GM21526 (cell line): ENCODE results near the gene SHC2.
"Not testable (repeated sequence)": the region's sequence is repeated elsewhere in the genome, so short reads cannot be mapped to it uniquely, and the experiment has no call there.

Experiments
- ATAC-seq: cut with Tn5 transposase; IDR thresholded peaks from one replicate; pipeline ENCODE4 v1.9.1; 2021; ENCODE audit warnings: moderate library complexity; ENCODE audit not compliant: unreplicated experiment, low FRiP score

SHC2 gene

DNA sequence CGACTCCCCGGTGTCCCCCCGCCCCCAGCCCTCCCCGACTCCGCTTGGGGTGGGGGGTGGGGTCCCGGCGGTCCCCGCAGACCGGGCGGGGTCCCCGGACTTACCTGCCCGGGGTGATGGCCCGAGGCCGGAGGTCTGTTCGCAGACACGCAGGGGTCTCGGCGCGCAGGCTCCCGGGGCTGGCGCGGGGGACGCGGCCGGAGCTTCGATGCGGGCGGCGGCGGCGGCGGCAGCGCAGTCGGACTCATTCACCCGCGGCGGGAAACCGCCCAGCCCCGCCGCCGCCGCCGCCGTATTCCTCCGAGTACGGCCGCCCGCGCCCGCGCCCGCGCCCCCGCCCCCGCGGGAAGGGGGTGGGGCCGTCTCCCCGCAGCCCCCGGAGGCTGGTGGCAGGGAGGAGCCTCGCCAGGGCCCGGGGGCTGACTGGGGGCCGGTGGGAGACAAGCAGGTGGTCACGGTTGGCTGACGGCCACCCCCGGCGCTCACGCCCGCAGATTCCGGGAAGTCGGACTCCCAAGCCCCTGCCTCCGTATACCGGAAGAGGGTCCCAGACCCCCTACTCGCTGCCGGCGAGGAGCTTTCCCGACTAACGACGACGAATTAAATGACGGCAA is 51.8 kb downstream of the SHC2 start, which contains the start of gene C2CD4C:
Gene C2CD4C (minus strand): TSS at position 246 of the 614 bp plus-strand sequence. CDS start 786 bp downstream, outside the sequence.
- no peak for ATAC-seq

DNA sequence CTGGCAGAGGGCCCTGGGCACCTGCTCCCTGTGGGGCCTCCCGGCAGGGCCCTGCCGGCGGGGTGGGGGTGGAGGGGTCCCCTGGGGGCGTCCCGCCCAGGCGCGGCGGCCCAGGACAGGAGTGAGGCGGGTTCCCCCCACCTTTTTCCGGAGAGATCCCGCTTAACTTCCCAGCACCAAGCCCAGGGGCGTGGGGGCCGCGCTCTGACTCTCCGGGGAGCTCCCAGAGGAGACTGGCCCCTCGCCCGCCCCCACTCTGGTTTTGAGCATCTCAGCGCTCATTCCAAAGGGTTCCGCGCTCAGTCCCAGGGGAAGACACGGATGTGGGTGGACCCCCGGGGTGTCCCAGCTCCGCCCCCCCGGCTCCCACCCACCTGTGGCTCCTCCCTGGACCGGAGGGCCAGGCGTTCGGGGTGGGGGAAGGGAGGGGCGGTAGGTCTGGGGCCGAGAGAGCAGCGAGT is 52.4 kb downstream of the SHC2 start:
- no peak for ATAC-seq

DNA sequence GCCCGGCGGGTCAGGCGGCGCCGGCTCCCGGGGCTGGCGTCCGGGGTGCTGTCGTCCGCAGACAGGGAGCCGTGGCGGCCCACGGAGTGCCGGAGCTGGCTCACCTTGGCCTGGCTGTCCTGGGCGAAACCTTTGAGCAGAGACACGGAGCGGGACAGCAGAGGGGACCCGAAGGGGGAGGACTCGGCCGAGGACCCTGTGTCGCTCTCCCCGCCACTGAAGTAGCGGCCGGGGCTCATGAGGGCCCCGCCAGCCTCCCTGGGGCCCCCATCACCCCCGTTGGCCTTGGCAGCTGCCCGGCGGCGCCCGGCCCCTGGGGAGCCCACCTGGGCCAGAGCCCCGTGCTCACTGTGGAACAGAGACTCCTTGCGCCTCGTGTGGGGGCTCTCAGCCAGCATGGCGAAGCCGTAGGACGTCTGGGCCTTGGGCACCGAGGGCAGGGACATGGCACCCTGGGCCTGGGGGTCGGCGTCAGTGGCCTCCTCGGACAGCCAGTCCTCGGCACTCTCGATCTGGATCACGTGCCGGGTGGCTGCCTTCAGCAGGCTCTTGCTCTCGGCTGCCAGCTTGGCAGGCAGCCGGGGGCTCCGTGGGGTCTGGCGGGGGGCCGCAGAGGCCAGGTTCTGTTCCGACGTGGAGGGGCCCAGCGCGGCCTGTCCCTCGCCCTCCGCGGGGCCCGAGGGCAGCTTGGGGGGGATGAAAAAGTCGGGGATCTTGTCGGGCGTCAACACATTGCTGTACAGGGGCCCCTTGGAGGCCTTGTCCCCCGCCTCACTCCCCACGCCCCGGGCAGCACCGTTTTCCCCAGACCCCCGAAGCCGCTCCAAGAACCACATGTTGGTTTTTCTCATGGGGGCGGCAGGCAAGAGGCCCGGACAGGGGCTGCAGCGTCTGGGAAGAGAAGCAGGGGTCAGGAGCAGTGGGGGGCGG is 53.1 kb downstream of the SHC2 start:
- no peak for ATAC-seq

DNA sequence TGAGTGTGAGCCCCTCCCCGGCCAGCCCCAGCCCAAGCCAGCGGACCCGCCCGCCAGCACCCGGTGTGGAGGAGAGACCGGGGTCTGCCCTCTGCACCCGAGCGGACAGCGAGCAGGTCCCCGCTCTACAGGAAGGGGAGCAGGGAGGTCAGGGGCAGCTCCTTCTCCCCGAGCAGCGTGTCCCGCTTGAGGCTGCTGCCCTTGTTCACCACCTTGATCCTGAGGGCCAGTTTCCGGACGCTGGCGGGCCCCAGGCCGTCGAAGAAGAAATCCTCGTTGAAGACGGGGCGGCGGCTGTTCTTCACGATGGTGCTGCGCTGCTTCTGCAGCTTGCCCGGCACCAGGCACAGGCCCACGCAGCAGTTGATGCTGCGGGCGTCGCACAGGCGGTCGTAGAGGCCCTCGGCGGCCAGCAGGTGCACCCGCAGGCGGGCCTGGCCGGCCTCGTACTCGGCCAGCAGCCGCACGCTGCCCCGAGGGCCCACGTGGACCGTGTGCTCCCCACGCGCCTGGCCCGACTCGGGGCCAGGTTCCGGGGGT is 53.8 kb downstream of the SHC2 start:
- ATAC-seq = no peak

DNA sequence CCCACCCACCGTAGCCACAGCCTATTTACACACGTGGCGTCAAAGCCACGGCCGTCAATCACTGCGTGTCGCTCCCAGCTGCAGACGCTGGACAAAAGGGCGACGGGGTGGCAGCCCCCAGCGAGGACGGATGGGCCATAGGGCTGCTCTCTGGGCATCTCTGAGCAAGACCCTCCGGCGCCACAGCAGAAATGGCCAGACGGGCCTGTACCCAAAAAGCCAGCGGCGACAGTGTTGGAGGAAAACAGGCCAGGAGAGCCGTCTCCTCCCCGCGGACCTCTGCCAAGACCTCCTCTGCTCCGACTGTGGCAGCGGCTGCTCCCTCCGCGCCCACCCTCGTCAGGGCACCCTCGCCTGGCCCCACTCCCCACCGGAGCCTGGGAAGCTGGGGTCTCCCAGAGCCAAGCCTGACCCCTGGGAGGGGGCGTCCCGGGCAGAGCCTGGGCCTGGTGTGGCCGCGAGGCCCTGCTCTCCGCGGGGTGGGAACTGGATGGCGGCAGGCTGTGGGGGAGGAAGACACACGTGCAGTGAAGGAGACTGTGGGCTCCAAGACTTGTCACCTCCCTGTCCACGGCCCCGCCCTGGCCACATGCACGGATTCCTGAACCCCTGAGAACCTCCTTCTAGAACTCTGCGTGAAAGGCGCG is 54.6 kb downstream of the SHC2 start:
- ATAC-seq = no peak

DNA sequence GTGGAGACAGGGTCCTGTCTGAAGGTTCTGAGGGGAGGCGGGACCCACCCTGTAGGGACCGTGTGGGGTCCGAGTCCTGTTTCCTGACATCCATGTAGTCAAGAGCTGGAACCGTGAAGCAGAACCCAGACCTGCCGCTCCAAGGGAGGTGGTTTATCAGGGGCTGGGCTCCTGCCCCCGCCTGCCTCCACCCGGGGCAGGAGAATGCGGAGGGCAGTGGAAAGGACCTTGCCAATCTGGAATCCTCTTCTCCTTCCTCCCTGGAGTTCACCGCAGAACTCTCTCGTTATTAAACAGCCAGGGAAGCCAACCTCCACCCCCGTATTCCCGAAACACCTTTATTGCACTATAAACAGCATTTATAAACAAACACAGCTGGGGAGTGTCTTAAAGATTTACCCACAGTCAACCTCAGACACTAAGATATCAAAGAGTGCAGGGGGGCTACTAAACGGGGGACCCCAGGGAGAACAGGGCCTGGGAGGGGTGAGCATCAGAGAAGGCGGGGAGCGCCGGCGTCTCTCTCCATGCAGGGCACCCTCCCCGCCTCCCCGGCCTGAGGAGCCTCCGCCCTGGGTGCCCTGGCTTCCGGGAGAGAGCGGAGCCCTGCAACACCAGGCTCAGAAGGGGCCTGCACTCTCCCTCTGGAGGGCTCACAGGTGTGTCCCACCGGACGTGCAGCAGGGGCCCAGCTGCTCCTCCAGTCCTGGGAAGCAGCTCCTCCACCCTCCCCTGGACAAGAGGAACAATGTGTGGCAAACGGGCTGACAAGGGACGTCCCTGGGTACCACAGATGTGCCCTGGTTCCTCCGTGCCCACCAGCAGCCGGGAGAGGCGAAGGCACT is 55.5 kb downstream of the SHC2 start:
- ATAC-seq = no peak

DNA sequence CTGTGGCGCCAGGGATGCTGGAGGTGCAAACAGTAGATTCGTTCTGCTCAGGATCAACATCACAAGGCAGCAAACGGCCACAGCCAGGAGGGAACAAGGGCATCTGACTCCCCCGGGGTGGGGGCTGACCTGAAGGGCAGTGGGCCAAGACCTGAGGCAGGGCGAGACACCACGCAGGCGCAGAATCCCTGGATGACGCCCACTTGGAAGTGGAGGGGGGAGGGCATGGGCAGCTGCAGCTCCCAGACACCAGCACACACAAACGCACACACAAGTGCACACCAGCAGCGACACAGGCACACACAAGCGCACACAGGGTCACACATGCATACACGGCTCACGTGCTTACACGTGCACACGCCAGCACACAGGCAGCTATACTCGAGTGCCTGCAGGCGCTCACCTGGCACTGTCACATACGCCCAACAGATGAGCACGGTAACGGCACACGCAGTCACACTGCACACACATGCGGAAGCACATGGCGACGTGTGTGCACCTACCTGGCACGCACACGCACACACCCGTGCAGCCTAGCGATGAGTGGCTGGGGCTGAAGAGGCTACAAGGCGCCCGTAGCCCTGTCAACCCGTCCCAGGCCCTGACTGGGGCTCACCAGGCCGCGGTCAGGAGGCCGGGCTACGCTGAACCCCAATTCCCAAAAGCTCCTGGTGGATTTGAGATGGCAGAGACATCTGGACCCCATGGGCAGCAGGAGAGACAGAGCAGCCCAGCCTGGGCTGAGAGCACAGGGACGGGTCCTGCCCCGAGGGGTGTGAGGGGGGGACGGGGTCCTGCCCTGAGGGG is 57.4 kb downstream of the SHC2 start:
- ATAC-seq = no peak

DNA sequence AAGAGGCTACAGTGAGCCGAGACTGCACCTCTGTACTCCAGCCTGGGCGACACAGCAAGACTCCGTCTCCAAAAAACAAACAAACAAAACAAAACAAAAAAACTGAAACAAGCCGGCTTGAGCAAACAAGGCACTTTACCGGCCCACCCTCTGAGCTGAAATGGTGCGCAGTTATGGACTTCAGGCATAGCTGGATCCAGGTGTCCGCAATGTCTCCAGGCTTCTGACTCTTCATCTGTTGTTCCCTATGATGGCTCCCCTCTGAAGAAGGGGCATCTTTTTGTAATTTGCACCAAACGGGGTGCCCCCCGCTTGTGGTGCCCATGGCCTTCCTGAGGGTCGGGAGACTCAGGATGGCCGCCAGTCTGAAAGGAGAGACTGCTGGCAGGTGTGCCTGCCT is 58.0 kb downstream of the SHC2 start:
- no peak for ATAC-seq

DNA sequence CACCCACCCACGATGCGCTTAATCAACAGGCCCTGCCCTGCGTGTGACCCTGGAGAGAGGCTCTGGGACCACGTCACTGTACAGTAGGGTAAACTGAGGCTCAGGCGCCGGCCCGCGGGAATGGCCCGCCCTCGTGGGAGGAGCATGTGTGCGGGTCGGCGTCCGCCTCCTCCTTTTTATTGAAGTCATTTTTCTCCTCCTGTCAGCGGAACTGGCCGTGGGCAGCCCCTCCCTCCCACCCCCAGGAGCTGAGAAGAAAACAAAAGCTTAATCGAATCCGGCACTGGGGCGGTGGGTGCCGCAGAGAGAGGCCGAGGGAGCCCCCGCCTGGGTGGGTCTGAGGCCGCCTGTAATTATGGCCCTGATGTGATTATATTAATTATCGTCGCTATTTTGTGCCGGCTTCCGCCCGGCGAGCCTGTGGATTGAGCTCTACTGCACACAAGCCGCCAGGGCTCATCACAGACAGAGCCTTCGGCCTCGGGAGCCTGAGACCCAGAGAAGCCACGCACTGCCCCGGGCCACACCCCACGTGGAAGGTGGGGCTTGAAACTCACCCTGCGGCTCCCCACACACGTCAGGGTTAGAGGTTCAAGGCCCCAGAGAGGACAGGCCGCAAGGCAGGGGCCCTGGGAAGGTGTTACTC is 58.8 kb downstream of the SHC2 start:
- ATAC-seq = no peak

DNA sequence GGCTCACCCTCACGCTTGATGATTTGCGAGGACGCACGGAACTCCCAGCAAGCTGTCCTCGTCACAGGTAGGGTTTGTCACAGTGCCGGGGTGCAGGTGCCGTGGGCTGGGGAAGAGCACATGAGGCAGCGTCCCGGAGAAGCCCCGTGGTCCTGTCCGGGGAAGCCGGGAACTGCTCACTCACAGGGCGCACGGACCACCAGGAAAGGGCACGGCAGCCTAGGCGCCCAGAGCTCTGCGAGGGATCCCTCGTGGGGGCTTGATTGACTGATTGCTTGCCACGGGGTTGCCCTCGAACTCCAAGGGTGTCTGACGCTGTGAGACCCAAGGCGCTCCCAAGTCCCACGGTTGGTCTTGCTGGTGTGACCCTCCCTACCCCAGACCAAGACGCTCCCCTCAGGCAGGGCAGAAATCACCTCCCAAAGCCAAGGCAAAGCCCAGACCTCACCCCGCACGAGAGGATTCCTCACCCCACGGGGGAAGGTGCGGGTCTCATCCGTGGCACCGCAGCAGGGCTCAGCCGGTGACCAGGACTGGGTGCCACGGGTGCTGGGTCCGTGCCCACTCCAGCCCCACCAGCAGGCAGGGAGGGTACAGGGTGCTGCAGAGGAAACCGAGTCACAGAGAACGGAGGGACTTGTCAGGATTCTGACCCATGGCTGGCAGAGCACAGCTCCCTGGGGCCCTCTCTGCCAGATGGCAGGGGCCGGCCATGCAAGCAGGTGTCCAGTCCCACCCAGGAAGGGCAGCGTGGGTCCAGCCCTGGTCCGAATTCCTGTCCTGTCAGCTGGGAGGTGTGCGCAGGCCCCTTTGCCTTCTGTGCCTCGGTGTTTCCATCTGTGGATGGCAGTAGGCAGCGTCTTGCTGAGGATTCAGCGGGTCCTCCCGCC is 59.6 kb downstream of the SHC2 start:
- ATAC-seq = no peak

DNA sequence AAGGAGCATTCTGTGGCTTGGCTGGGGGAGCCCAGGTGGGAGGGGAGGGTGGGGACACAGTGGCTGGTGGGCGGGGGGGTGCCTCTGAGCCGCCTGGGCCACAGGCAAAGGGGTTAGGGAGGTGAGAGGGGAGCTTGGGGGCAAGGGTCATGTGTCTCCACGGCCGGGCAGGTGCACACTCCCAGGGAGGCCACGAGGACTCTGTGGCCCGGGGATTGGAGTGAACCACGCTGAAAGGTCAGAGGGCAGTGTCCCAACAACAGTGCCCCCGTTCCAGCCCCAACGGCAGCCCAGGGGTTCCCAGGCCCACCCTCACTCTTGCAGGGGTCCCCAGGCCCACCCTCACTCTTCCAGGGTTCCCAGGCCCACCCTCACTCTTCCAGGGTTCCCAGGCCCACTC is 61.5 kb downstream of the SHC2 start:
- no peak for ATAC-seq

DNA sequence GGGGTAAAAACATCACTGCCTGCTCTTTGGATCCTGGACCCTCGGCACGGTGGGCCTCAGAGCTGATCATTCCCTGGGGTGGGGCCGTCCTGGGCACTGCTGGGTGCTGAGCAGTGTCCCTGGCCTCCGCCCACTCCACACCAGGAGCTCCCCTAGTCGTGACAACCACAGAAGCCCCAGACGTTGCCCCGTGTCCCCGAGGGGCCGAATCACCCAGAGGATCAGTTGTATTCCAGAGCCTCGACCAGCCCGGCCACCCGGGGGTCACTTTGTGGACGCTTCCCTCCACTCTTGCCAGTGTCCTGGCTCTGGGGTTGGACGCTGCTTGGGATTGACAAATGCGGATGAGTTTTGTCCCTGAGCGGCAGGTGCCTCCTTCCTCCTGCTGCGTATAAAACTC is 62.1 kb downstream of the SHC2 start:
- ATAC-seq = no peak

DNA sequence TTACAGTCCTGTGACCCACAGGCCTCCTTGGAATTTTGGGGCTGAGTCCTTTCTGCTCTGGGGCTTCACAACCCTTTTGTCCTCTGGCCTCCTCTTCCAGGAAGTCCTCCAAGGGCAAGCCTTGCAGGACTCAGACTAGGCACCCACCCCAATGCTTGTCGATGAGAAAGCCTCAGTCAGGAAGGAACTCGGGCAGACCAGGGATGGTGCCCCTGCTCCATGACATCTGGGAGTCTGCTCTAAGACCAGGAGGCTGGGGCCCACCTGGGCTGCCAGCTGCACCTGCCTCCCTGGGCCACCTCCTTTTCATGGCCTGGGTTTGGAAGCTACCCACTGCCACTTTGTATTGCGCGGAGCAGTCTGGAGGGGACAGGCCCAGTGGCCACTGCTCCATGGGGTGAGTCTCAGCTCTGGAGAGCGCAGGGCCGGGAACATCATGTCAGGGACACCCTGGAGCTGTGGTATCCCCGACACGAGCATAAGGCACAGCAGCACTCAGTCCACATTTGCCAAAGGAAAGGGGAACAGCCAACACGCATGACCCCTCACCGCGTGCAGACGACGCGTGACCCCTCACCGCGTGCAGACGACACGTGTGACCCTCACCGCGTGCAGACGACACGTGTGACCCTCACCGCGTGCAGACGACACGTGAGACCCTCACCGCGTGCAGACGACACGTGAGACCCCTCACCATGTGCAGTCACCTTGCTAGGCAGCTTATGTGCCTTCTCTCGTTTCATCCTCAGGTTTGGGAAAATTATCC is 62.7 kb downstream of the SHC2 start:
- no peak for ATAC-seq

DNA sequence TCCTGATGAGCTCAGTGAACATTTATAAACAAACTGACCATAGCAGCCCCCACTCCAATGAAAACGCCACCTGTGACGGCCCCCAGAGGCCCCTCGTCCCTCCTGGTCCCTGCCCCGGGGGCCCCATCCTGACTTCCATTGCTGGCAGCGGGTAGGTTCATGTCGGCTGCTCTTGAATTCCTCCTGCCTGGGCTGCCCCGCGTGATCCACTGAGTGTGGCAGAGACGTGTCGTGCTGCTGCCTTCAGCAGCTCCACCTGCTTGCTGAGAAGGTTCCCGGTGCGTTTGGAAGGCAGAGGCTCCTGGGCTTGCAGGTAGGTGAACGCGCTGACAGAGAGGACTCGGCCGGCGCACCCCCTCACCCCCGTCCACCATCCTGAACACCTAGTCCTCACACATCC is 63.5 kb downstream of the SHC2 start:
- ATAC-seq = no peak

DNA sequence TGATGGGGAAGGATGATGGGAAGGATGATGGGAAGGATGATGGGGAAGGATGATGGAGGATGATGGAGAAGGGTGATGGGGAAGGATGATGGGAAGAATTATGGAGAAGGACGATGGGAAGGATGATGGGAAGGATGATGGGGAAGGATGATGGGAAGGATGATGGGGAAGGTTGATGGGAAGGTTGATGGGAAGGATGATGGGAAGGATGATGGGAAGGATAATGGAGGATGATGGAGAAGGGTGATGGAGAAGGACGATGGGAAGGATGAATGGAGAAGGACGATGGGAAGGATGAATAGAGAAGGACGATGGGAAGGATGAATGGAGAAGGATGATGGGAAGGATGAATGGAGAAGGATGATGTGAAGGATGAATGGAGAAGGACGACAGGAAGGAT is 65.4 kb downstream of the SHC2 start:
- no peak for ATAC-seq

DNA sequence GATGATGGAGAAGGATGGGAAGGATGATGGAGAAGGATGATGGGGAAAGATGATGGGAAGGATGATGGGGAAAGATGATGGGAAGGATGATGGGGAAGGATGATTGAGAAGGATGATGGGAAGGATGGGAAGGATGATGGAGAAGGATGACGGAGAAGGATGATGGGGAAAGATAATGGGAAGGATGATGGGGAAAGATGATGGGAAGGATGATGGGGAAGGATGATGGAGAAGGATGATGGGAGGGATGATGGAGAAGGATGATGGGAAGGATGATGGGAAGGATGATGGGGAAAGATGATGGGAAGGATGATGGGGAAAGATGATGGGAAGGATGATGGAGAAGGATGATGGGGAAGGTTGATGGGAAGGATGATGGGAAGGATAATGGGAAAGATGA is 66.0 kb downstream of the SHC2 start:
- not testable (repeated sequence) for ATAC-seq

DNA sequence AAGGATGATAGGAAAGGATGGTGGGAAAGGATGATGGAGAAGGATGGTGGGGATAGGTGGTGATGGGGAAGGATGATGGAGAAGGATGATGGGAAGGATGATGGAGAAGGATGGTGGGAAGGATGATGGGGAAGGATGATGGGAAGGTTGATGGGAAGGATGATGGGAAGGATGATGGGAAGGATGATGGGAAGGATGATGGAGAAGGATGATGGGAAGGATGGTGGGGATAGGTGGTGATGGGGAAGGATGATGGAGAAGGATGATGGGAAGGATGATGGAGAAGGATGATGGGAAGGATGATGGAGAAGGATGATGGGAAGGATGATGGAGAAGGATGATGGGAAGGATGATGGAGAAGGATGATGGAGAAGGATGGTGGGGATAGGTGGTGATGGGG is 67.3 kb downstream of the SHC2 start:
- ATAC-seq = not testable (repeated sequence)
